SK-N-SH treated with all-trans-retinoic acid at 6 μM for 48 hours (cell line): ENCODE measurements around the gene RTP4.

ENCODE experiments used
- ATAC-seq: fragments of 200-7000 bp; cut with Tn5 transposase; 3 replicates; pipeline ENCODE4 v1.9.1; 2020; ENCODE audit warnings: mild to moderate bottlenecking, moderate library complexity
- ARNTL ChIP-seq: fragments of 450-650 bp; formaldehyde crosslinking; IDR thresholded peaks from 2 replicates; pipeline ENCODE4 v1.5.0; 2020; ENCODE audit warnings: low read depth, mild to moderate bottlenecking, moderate library complexity, borderline replicate concordance
- BACH2 ChIP-seq: fragments of 250-450 bp; sonication (Bioruptor Pico); IDR thresholded peaks from 2 replicates; pipeline ENCODE4 v1.9.0; 2021; ENCODE audit warnings: mild to moderate bottlenecking, borderline replicate concordance
- CSDC2 ChIP-seq: fragments of 250-450 bp; sonication (Bioruptor Pico); IDR thresholded peaks from 2 replicates; pipeline ENCODE4 v1.5.0; 2020; ENCODE audit warnings: mild to moderate bottlenecking, moderate library complexity
- ESRRG ChIP-seq: fragments of 250-450 bp; sonication (Bioruptor Pico); IDR thresholded peaks from 2 replicates; pipeline ENCODE4 v1.6.1; 2021; ENCODE audit warnings: mild to moderate bottlenecking
- GLIS3 ChIP-seq: fragments of 250-450 bp; sonication (Bioruptor Pico); IDR thresholded peaks from 2 replicates; pipeline ENCODE4 v1.5.0; 2020; ENCODE audit warnings: mild to moderate bottlenecking, moderate library complexity
- ISL1 ChIP-seq: fragments of 250-450 bp; sonication (Bioruptor Pico); IDR thresholded peaks from 2 replicates; pipeline ENCODE4 v2.1.2; 2022; ENCODE audit warnings: mild to moderate bottlenecking, moderate library complexity
- POU6F1 ChIP-seq: fragments of 250-450 bp; sonication (Bioruptor Pico); IDR thresholded peaks from 2 replicates; pipeline ENCODE4 v1.8.0; 2021; ENCODE audit warnings: low read depth, mild to moderate bottlenecking, moderate library complexity, borderline replicate concordance
- PPARA ChIP-seq: fragments of 250-450 bp; sonication (Bioruptor Pico); IDR thresholded peaks from 2 replicates; pipeline ENCODE4 v1.5.0; 2020; ENCODE audit warnings: mild to moderate bottlenecking, borderline replicate concordance
- RARB ChIP-seq: fragments of 250-450 bp; sonication (Bioruptor Pico); IDR thresholded peaks from 2 replicates; pipeline ENCODE4 v1.8.0; 2021; ENCODE audit warnings: mild to moderate bottlenecking, moderate library complexity
- SNAI2 ChIP-seq: fragments of 250-450 bp; sonication (Bioruptor Pico); IDR thresholded peaks from 2 replicates; pipeline ENCODE4 v1.5.0; 2020; ENCODE audit warnings: mild to moderate bottlenecking, moderate library complexity
- TCF4 ChIP-seq: fragments of 250-450 bp; sonication (Bioruptor Pico); IDR thresholded peaks from 2 replicates; pipeline ENCODE4 v1.8.0; 2021; ENCODE audit warnings: mild to moderate bottlenecking, moderate library complexity, borderline replicate concordance
- TOX ChIP-seq: fragments of 250-450 bp; sonication (Bioruptor Pico); IDR thresholded peaks from 2 replicates; pipeline ENCODE4 v1.8.0; 2021; ENCODE audit warnings: mild to moderate bottlenecking, moderate library complexity, borderline replicate concordance
- ZC3H10 ChIP-seq: fragments of 250-450 bp; sonication (Bioruptor Pico); IDR thresholded peaks from 2 replicates; pipeline ENCODE4 v1.5.1; 2021; ENCODE audit warnings: mild to moderate bottlenecking, moderate library complexity
- ZFP3 ChIP-seq: fragments of 250-450 bp; sonication (Bioruptor Pico); IDR thresholded peaks from 2 replicates; pipeline ENCODE4 v1.5.0; 2020; ENCODE audit warnings: mild to moderate bottlenecking, moderate library complexity
- ZFP30 ChIP-seq: fragments of 450-650 bp; formaldehyde crosslinking; IDR thresholded peaks from 2 replicates; pipeline ENCODE4 v1.5.0; 2022; ENCODE audit warnings: mild to moderate bottlenecking, moderate library complexity
- ZNF565 ChIP-seq: fragments of 450-650 bp; formaldehyde crosslinking; conservative IDR thresholded peaks from 2 replicates; pipeline ENCODE4 v1.5.0; 2020; ENCODE audit warnings: low read depth, mild to moderate bottlenecking, moderate library complexity
- ZNF70 ChIP-seq: fragments of 450-650 bp; formaldehyde crosslinking; IDR thresholded peaks from 2 replicates; pipeline ENCODE4 v1.5.0; 2020; ENCODE audit warnings: mild to moderate bottlenecking, moderate library complexity
- ZNF8 ChIP-seq: fragments of 450-650 bp; formaldehyde crosslinking; IDR thresholded peaks from 2 replicates; pipeline ENCODE4 v1.5.0; 2020; ENCODE audit warnings: mild to moderate bottlenecking, moderate library complexity
- TF ChIP-seq, protein P1 (sequence below): fragments of 250-450 bp; sonication (Bioruptor Pico); IDR thresholded peaks from 2 replicates; pipeline ENCODE4 v1.5.0; 2020; ENCODE audit warnings: mild to moderate bottlenecking, moderate library complexity
- TF ChIP-seq, protein P2 (sequence below): fragments of 250-450 bp; sonication (Bioruptor Pico); IDR thresholded peaks from 2 replicates; pipeline ENCODE4 v1.8.0; 2020; ENCODE audit warnings: mild to moderate bottlenecking, moderate library complexity, borderline replicate concordance
- TF ChIP-seq, protein P3 (sequence below): fragments of 250-450 bp; sonication (Bioruptor Pico); IDR thresholded peaks from 2 replicates; pipeline ENCODE4 v1.5.1; 2021; ENCODE audit warnings: mild to moderate bottlenecking, moderate library complexity

RTP4 gene

DNA sequence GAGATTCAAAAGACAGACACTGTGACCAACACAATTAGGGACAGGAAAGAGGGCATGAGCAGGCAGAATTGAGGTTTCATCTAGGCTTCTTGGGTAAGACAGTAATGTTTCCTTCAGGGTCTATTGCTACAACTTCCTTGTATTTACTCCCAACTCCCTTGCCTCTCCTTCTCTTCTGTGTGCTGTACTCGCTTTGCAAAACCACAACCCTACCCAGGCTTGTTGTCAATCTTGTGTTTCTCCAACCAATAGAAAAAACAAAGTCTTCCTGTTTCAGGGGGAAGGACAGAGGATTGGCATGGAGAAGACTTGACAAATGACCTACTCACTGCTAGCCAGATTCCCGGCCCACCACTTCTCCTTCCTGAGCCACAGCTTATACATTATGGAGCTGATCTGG lies 40.3 kb upstream of the RTP4 start (continued):
- TF ChIP-seq, protein P1, sequence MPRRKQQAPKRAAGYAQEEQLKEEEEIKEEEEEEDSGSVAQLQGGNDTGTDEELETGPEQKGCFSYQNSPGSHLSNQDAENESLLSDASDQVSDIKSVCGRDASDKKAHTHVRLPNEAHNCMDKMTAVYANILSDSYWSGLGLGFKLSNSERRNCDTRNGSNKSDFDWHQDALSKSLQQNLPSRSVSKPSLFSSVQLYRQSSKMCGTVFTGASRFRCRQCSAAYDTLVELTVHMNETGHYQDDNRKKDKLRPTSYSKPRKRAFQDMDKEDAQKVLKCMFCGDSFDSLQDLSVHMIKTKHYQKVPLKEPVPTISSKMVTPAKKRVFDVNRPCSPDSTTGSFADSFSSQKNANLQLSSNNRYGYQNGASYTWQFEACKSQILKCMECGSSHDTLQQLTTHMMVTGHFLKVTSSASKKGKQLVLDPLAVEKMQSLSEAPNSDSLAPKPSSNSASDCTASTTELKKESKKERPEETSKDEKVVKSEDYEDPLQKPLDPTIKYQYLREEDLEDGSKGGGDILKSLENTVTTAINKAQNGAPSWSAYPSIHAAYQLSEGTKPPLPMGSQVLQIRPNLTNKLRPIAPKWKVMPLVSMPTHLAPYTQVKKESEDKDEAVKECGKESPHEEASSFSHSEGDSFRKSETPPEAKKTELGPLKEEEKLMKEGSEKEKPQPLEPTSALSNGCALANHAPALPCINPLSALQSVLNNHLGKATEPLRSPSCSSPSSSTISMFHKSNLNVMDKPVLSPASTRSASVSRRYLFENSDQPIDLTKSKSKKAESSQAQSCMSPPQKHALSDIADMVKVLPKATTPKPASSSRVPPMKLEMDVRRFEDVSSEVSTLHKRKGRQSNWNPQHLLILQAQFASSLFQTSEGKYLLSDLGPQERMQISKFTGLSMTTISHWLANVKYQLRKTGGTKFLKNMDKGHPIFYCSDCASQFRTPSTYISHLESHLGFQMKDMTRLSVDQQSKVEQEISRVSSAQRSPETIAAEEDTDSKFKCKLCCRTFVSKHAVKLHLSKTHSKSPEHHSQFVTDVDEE (CRISPR knock-in tag), result no peak
- TF ChIP-seq ZNF8 (CRISPR knock-in tag), result no peak
- no peak for TF ChIP-seq PPARA (CRISPR knock-in tag)
- no peak for TF ChIP-seq ZC3H10
- no peak for TF ChIP-seq CSDC2 (CRISPR knock-in tag)
- TF ChIP-seq ARNTL, result no peak
- no peak for TF ChIP-seq ZFP3 (CRISPR knock-in tag)
- no peak for TF ChIP-seq POU6F1 (CRISPR knock-in tag)
- TF ChIP-seq, all 23 proteins: peak for 0

DNA sequence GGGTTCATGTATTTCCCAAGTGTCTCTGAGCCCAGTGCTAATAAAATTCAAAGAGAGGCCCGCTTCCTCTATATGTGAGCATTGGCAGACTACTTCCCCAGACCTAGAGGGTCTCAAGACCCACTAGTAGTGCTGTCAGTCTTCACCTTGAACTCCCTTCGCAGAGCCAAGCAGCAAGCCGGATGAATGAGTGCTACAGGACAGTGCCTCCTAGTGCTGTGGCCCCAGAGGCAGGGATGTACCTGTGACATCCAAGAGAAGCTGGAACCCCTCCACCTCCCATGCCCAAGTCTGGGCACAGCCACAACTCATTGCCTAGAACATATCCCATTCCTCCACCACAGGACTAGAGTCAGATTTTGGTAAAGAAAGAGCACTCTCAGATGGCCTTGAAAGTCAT lies 39.5 kb upstream of the RTP4 start:
- no peak for ATAC-seq
- TF ChIP-seq SNAI2 (CRISPR knock-in tag) (no peak), PPARA (CRISPR knock-in tag) (no peak), ESRRG (CRISPR knock-in tag) (no peak), POU6F1 (CRISPR knock-in tag) (no peak), BACH2 (CRISPR knock-in tag) (no peak), GLIS3 (CRISPR knock-in tag) (no peak), ARNTL (no peak), ZNF565 (CRISPR knock-in tag) (no peak)

GRCh38 chr3:187334904-187335303 lies 33.3 kb upstream of the RTP4 start:
- no peak for ATAC-seq
- no peak for TF ChIP-seq GLIS3 (CRISPR knock-in tag)
- TF ChIP-seq ZC3H10, result no peak
- no peak for TF ChIP-seq RARB
- TF ChIP-seq ISL1, result no peak
- TF ChIP-seq, protein P1 (CRISPR knock-in tag), result no peak
- TF ChIP-seq ZNF70 (CRISPR knock-in tag), result no peak
- TF ChIP-seq TOX (CRISPR knock-in tag), result no peak
- no peak for TF ChIP-seq ESRRG (CRISPR knock-in tag)
- TF ChIP-seq ZFP3 (CRISPR knock-in tag), result no peak
- TF ChIP-seq, protein P2, sequence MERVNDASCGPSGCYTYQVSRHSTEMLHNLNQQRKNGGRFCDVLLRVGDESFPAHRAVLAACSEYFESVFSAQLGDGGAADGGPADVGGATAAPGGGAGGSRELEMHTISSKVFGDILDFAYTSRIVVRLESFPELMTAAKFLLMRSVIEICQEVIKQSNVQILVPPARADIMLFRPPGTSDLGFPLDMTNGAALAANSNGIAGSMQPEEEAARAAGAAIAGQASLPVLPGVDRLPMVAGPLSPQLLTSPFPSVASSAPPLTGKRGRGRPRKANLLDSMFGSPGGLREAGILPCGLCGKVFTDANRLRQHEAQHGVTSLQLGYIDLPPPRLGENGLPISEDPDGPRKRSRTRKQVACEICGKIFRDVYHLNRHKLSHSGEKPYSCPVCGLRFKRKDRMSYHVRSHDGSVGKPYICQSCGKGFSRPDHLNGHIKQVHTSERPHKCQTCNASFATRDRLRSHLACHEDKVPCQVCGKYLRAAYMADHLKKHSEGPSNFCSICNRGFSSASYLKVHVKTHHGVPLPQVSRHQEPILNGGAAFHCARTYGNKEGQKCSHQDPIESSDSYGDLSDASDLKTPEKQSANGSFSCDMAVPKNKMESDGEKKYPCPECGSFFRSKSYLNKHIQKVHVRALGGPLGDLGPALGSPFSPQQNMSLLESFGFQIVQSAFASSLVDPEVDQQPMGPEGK (CRISPR knock-in tag), result no peak
- TF ChIP-seq POU6F1 (CRISPR knock-in tag), result no peak
- TF ChIP-seq ZFP30 (CRISPR knock-in tag), result no peak
- TF ChIP-seq, protein P3, sequence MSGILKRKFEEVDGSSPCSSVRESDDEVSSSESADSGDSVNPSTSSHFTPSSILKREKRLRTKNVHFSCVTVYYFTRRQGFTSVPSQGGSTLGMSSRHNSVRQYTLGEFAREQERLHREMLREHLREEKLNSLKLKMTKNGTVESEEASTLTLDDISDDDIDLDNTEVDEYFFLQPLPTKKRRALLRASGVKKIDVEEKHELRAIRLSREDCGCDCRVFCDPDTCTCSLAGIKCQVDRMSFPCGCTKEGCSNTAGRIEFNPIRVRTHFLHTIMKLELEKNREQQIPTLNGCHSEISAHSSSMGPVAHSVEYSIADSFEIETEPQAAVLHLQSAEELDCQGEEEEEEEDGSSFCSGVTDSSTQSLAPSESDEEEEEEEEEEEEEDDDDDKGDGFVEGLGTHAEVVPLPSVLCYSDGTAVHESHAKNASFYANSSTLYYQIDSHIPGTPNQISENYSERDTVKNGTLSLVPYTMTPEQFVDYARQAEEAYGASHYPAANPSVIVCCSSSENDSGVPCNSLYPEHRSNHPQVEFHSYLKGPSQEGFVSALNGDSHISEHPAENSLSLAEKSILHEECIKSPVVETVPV (CRISPR knock-in tag), result no peak
- TF ChIP-seq ARNTL, result no peak
- no peak for TF ChIP-seq TCF4 (CRISPR knock-in tag)
- TF ChIP-seq ZNF8 (CRISPR knock-in tag), result no peak
- no peak for TF ChIP-seq PPARA (CRISPR knock-in tag)
- no peak for TF ChIP-seq SNAI2 (CRISPR knock-in tag)
- no peak for TF ChIP-seq ZNF565 (CRISPR knock-in tag)
